GM12878 (cell line): ENCODE measurements around the gene MPRIP. TPM values are rescaled to one million over a fixed set of nuclear protein-coding genes. Genes with fewer than 3 reads are reported as not detected.

Experiments used
- ATAC-seq: fragments of 200-7000 bp; cut with Tn5 transposase; 3 replicates; pipeline ENCODE4 v1.9.1; 2020; ENCODE audit warnings: mild to moderate bottlenecking, moderate library complexity
- BruUV-seq: library from RNA; stranded (reverse); fragments of 400-500 nt; replicated peaks from 2 replicates; lab custom pipeline; 2021; lab: Mats Ljungman, UMichigan
- CTCF ChIA-PET: fragments of 300-600 bp; sonication (Branson Sonifier 250); formaldehyde crosslinking; extraction: SDS; loops from one replicate; lab custom pipeline; 2021; ENCODE audit warnings: inconsistent platforms; lab: Yijun Ruan, JAX
- POLR2A ChIA-PET: fragments of 350-600 bp; formaldehyde crosslinking; extraction: SDS; loops from one replicate; lab custom pipeline; 2021; ENCODE audit warnings: inconsistent platforms; lab: Charles Lee
- RAD21 ChIA-PET: fragments of 300-600 bp; sonication (Branson Sonifier 250); formaldehyde crosslinking; loops from one replicate; lab custom pipeline; 2023; ENCODE audit warnings: antibody characterized with exemption; ENCODE audit not compliant: unreplicated experiment; lab: Charles Lee
- SMC1A ChIA-PET: fragments of 300-600 bp; sonication (Branson Sonifier 250); formaldehyde crosslinking; loops from one replicate; lab custom pipeline; 2023; ENCODE audit not compliant: unreplicated experiment, uncharacterized antibody; lab: Charles Lee
- DNase-seq: peaks from one replicate; pipeline ENCODE4 v3.0.0-alpha.2; 2011; ENCODE audit warnings: low read depth, low spot score
- FAIRE-seq: peaks from 3 replicates; lab custom pipeline; 2011; peaks lifted over from hg19 to GRCh38; lab: Jason Lieb, UNC
- H2AFZ ChIP-seq: 2 replicates; pipeline ENCODE4 v1.6.0; 2011; ENCODE audit warnings: low read depth, low read length, control low read depth; ENCODE audit not compliant: control insufficient read depth
- H3K27ac ChIP-seq: 2 replicates; pipeline ENCODE4 v1.5.1; 2011; ENCODE audit warnings: control low read depth; ENCODE audit not compliant: control insufficient read depth, insufficient read depth
- H3K27me3 ChIP-seq, 2 experiments: replicated peaks in 1 of 2; 2 replicates each; pipeline versions ENCODE4 v1.6.0 to v1.6.1; 2011; ENCODE audit warnings: low read length in 1 of 2; ENCODE audit not compliant: control insufficient read depth in 2 of 2, insufficient read depth in 2 of 2
- H3K36me3 ChIP-seq, 2 experiments: 2 replicates each; pipeline ENCODE4 v1.5.1; 2011; ENCODE audit warnings: low read length in 1 of 2; ENCODE audit not compliant: control insufficient read depth in 2 of 2, insufficient read depth in 2 of 2
- H3K4me1 ChIP-seq: 2 replicates; pipeline ENCODE4 v1.6.1; 2011; ENCODE audit warnings: mild to moderate bottlenecking, low read length, moderate library complexity, mixed read lengths; ENCODE audit not compliant: control insufficient read depth, insufficient read depth
- H3K4me2 ChIP-seq: 2 replicates; pipeline ENCODE4 v1.6.0; 2011; ENCODE audit warnings: control low read depth; ENCODE audit not compliant: control insufficient read depth, insufficient read depth
- H3K4me3 ChIP-seq: fragments of 200-600 bp; sonication (generic); 2 replicates; pipeline ENCODE4 v1.5.1; 2016
- H3K79me2 ChIP-seq: 2 replicates; pipeline ENCODE4 v1.6.0; 2011; ENCODE audit warnings: low read length; ENCODE audit not compliant: control insufficient read depth, insufficient read depth
- H3K9ac ChIP-seq: 2 replicates; pipeline ENCODE4 v1.8.0; 2011; ENCODE audit warnings: low read length, control low read depth, mixed read lengths; ENCODE audit not compliant: control insufficient read depth, insufficient read depth
- H3K9me3 ChIP-seq: replicated peaks from 3 replicates; pipeline ENCODE4 v1.5.1; 2011; ENCODE audit warnings: mild to moderate bottlenecking, low read length; ENCODE audit not compliant: control insufficient read depth, insufficient read depth
- H4K20me1 ChIP-seq: 2 replicates; pipeline ENCODE4 v1.6.0; 2011; ENCODE audit not compliant: control insufficient read depth, insufficient read depth
- ATF3 ChIP-seq: IDR thresholded peaks from 2 replicates; pipeline ENCODE4 v1.6.1; 2011; ENCODE audit warnings: low read depth, mild to moderate bottlenecking, low read length, moderate library complexity, borderline replicate concordance; ENCODE audit errors: extremely low read depth
- CBX5 ChIP-seq: sonication (generic); IDR thresholded peaks from 2 replicates; pipeline ENCODE4 v1.6.1; 2016; ENCODE audit warnings: low read depth, moderate library complexity, mild to moderate bottlenecking, inconsistent platforms
- EP300 ChIP-seq, 2 experiments: fragments of 150-350 bp in 1 of 2; IDR thresholded peaks; 2 replicates each; pipeline ENCODE4 v1.6.1; 2011 to 2012; ENCODE audit warnings: low read depth in 2 of 2, low read length in 2 of 2, borderline replicate concordance in 1 of 2, improper control_type of control experiment in 1 of 2, inconsistent platforms in 1 of 2; ENCODE audit not compliant: control insufficient read depth in 1 of 2
- ESRRA ChIP-seq: IDR thresholded peaks from 2 replicates; pipeline ENCODE4 v1.6.1; 2012; ENCODE audit warnings: mild to moderate bottlenecking, low read length, improper control_type of control experiment
- IKZF1 ChIP-seq: fragments of 450-650 bp; conservative IDR thresholded peaks from 2 replicates; pipeline ENCODE4 v1.6.1; 2017; ENCODE audit warnings: antibody characterized with exemption, mild to moderate bottlenecking
- RAD21 ChIP-seq: IDR thresholded peaks from 2 replicates; pipeline ENCODE4 v1.6.1; 2011; ENCODE audit warnings: mild to moderate bottlenecking, low read depth, low read length, moderate library complexity; ENCODE audit not compliant: insufficient read depth
- RAD51 ChIP-seq: fragments of 450-650 bp; IDR thresholded peaks from 2 replicates; pipeline ENCODE4 v1.6.1; 2016; ENCODE audit warnings: moderate library complexity, mild to moderate bottlenecking, inconsistent platforms
- TCF3 ChIP-seq: IDR thresholded peaks from 2 replicates; pipeline ENCODE4 v1.6.1; 2012; ENCODE audit warnings: low read depth, mild to moderate bottlenecking, low read length, borderline replicate concordance; ENCODE audit not compliant: insufficient read depth
- ZNF24 ChIP-seq: fragments of 450-650 bp; IDR thresholded peaks from 2 replicates; pipeline ENCODE4 v1.6.1; 2017; ENCODE audit warnings: antibody characterized with exemption, mild to moderate bottlenecking
- in situ Hi-C: fragments of 300-500 bp; cut with MboI; formaldehyde crosslinking; loops from 9 replicates; pipeline ENCODE4 v1.14.3; 2018; ENCODE audit warnings: mixed read lengths
- intact Hi-C: fragments of 100-400 bp; cut with micrococcal nuclease; formaldehyde crosslinking; loops from one replicate; pipeline ENCODE4 v1.14.2; 2022; ENCODE audit not compliant: unreplicated experiment
- polyA plus RNA-seq, 11 experiments: library from polyadenylated mRNA; depleted of rRNA in 4 of 11; unstranded in 6 of 11; stranded (reverse) in 5 of 11; fragments of >200 nt; fragmentation: Nextera tagmentation in 4 of 11; fragmentation: Illumina TruSeq in 1 of 11; extraction: Ambion mirVana in 4 of 11; extraction: Trizol in 1 of 11; gene quantifications; 1 replicate in 1 of 11; 2 replicates in 10 of 11; pipeline versions ENCODE4 v1.2.1 to v1.2.3, GENCODE V29; 2011 to 2016; ENCODE audit warnings: inconsistent platforms in 2 of 11, missing spikeins in 2 of 11, low read depth in 1 of 11
- total RNA-seq, 4 experiments: library from RNA; depleted of rRNA in 3 of 4; stranded (reverse); fragments of >200 nt in 3 of 4; fragmentation: Illumina TruSeq in 1 of 4; extraction: Trizol in 1 of 4; gene quantifications; 2 replicates each; pipeline versions ENCODE4 v1.2.1 to v1.2.3, GENCODE V29; 2013 to 2021
- TF ChIP-seq, protein P1 (sequence below): fragments of 150-350 bp; IDR thresholded peaks from 2 replicates; pipeline ENCODE4 v1.6.1; 2016; ENCODE audit warnings: low read depth, low read length
- TF ChIP-seq, protein P2 (sequence below): fragments of 450-650 bp; IDR thresholded peaks from 2 replicates; pipeline ENCODE4 v1.6.1; 2017; ENCODE audit warnings: mild to moderate bottlenecking, moderate library complexity

MPRIP gene
- total and polyA plus RNA-seq, 10 of the 15 experiments (the other 5 are each of a cell fraction or from before 2014, with no cell fraction given) = 16.5 to 168 (median 71.7) TPM

- ATAC-seq = no peak
- DNase-seq = no peak
- TF ChIP-seq ESRRA = no peak
- TF ChIP-seq ATF3 = no peak
- TF ChIP-seq, protein P1, sequence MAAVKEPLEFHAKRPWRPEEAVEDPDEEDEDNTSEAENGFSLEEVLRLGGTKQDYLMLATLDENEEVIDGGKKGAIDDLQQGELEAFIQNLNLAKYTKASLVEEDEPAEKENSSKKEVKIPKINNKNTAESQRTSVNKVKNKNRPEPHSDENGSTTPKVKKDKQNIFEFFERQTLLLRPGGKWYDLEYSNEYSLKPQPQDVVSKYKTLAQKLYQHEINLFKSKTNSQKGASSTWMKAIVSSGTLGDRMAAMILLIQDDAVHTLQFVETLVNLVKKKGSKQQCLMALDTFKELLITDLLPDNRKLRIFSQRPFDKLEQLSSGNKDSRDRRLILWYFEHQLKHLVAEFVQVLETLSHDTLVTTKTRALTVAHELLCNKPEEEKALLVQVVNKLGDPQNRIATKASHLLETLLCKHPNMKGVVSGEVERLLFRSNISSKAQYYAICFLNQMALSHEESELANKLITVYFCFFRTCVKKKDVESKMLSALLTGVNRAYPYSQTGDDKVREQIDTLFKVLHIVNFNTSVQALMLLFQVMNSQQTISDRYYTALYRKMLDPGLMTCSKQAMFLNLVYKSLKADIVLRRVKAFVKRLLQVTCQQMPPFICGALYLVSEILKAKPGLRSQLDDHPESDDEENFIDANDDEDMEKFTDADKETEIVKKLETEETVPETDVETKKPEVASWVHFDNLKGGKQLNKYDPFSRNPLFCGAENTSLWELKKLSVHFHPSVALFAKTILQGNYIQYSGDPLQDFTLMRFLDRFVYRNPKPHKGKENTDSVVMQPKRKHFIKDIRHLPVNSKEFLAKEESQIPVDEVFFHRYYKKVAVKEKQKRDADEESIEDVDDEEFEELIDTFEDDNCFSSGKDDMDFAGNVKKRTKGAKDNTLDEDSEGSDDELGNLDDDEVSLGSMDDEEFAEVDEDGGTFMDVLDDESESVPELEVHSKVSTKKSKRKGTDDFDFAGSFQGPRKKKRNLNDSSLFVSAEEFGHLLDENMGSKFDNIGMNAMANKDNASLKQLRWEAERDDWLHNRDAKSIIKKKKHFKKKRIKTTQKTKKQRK = no peak
- TF ChIP-seq CBX5 = no peak
- TF ChIP-seq RAD51 = no peak
- TF ChIP-seq RAD21 = no peak
- no peak for TF ChIP-seq IKZF1
- TF ChIP-seq, protein P2, sequence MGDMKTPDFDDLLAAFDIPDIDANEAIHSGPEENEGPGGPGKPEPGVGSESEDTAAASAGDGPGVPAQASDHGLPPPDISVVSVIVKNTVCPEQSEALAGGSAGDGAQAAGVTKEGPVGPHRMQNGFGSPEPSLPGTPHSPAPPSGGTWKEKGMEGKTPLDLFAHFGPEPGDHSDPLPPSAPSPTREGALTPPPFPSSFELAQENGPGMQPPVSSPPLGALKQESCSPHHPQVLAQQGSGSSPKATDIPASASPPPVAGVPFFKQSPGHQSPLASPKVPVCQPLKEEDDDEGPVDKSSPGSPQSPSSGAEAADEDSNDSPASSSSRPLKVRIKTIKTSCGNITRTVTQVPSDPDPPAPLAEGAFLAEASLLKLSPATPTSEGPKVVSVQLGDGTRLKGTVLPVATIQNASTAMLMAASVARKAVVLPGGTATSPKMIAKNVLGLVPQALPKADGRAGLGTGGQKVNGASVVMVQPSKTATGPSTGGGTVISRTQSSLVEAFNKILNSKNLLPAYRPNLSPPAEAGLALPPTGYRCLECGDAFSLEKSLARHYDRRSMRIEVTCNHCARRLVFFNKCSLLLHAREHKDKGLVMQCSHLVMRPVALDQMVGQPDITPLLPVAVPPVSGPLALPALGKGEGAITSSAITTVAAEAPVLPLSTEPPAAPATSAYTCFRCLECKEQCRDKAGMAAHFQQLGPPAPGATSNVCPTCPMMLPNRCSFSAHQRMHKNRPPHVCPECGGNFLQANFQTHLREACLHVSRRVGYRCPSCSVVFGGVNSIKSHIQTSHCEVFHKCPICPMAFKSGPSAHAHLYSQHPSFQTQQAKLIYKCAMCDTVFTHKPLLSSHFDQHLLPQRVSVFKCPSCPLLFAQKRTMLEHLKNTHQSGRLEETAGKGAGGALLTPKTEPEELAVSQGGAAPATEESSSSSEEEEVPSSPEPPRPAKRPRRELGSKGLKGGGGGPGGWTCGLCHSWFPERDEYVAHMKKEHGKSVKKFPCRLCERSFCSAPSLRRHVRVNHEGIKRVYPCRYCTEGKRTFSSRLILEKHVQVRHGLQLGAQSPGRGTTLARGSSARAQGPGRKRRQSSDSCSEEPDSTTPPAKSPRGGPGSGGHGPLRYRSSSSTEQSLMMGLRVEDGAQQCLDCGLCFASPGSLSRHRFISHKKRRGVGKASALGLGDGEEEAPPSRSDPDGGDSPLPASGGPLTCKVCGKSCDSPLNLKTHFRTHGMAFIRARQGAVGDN = no peak
- no peak for TF ChIP-seq TCF3
- no peak for TF ChIP-seq ZNF24
- no peak for TF ChIP-seq EP300 (IDR thresholded peaks at IDR 0.05; ENCODE audit: borderline replicate concordance in 1 of 2, control insufficient read depth in 1 of 2, low read depth in 2 of 2, low read length in 2 of 2)
- BruUV-seq = no TSS peak
- Histone ChIP-seq H3K79me2 (no peaks in the 10 kb centered on the region), H3K36me3 (no peaks in the 10 kb centered on the region; a peak in 2 of 4 replicates), H4K20me1 (no peaks in the 10 kb centered on the region), H3K4me2 (no peak overlapping the region), H3K9ac (no peak overlapping the region), H3K27me3 (no peaks in the 10 kb centered on the region), H2AFZ (no peak overlapping the region), H3K9me3 (no peaks in the 10 kb centered on the region), H3K4me1 (peaks cover 12% of the 10 kb centered on the region), H3K4me3 (no peak overlapping the region), H3K27ac (no peak overlapping the region)
- RAD21 ChIA-PET = no interaction called here
- POLR2A ChIA-PET = no interaction called here
- CTCF ChIA-PET = interaction anchor here (0.6 kb wide), 1 partner anchor 20 kb away, joined by 3 read pairs; no protein-coding TSS in a partner anchor
- in situ Hi-C loops = no loop called here
- FAIRE-seq = no peak
- intact Hi-C loops = no loop called here
- SMC1A ChIA-PET = interaction anchor here (1.1 to 1.2 kb wide), 2 partner anchors 8 to 16 kb away, joined by 3 read pairs; no protein-coding TSS in a partner anchor
Observed at GRCh38 chr17:17196776-17197175, 154.5 kb downstream of the MPRIP start.
